IPS DF 6.9 (cell line): ENCODE data around the gene IGFL2.

ENCODE experiments used
- DNase-seq: peaks from one replicate; pipeline ENCODE4 v3.0.0-alpha.2; 2013; ENCODE audit warnings: low read depth, low spot score
- H3K27ac ChIP-seq: one replicate; pipeline ENCODE4 v1.5.1; 2013; ENCODE audit warnings: low read length, control low read depth
- H3K27me3 ChIP-seq: 2 replicates; pipeline ENCODE4 v1.6.1; 2013; ENCODE audit warnings: mild to moderate bottlenecking, low read length; ENCODE audit not compliant: control insufficient read depth, insufficient read depth
- H3K36me3 ChIP-seq: 2 replicates; pipeline ENCODE4 v1.6.1; 2013; ENCODE audit warnings: low read length; ENCODE audit not compliant: control insufficient read depth, insufficient read depth
- H3K4me1 ChIP-seq: 2 replicates; pipeline ENCODE4 v1.6.1; 2013; ENCODE audit warnings: low read length; ENCODE audit not compliant: control insufficient read depth, insufficient read depth
- H3K4me3 ChIP-seq: 2 replicates; pipeline ENCODE4 v1.5.1; 2013; ENCODE audit warnings: mild to moderate bottlenecking, low read length
- H3K9me3 ChIP-seq: 2 replicates; pipeline ENCODE4 v1.6.1; 2013; ENCODE audit warnings: low read length, inconsistent platforms; ENCODE audit not compliant: control insufficient read depth, insufficient read depth
- WGBS: extraction: QIAGEN DNeasy Blood & Tissue Kit; methylation state at CpG from one replicate; pipeline ENCODE4 v1.1.7; 2013; ENCODE audit warnings: mixed read lengths, missing lambda C conversion rate; ENCODE audit not compliant: insufficient read length, insufficient coverage; 5-methylcytosine and 5-hydroxymethylcytosine counted together

The IGFL2 gene

GRCh38 chr19:46209472-46209871 lies 61.4 kb downstream of the IGFL2 start:
- Histone ChIP-seq H3K4me3 (no peak overlapping the region), H3K4me1 (peaks cover 7% of the 10 kb centered on the region; the same call in 1 of the 2 replicates), H3K27ac (no peak overlapping the region), H3K36me3 (no peaks in the 10 kb centered on the region), H3K9me3 (no peaks in the 10 kb centered on the region), H3K27me3 (no peaks in the 10 kb centered on the region)
- DNase-seq = no peak
- no CpG with 5 or more reads among the region's 1 CpG for WGBS

GRCh38 chr19:46210669-46211068 lies 62.6 kb downstream of the IGFL2 start:
- H3K4me1 ChIP-seq = peaks cover 7% of the 10 kb centered on the region; the same call in 1 of the 2 replicates
- H3K27me3 ChIP-seq = no peaks in the 10 kb centered on the region
- H3K36me3 ChIP-seq = no peaks in the 10 kb centered on the region
- no CpG with 5 or more reads among the region's 1 CpG for WGBS
- no peaks in the 10 kb centered on the region for H3K9me3 ChIP-seq
- DNase-seq = no peak
- H3K4me3 ChIP-seq = no peak overlapping the region
- H3K27ac ChIP-seq = no peak overlapping the region
